IMR-90 (cell line): Measurements from ENCODE around the gene PRSS58. TPM values are rescaled to one million over a fixed set of nuclear protein-coding genes. Genes with fewer than 3 reads are reported as not detected.

Experiments used
- ATAC-seq: fragments of 200-7000 bp; cut with Tn5 transposase; 2 replicates; pipeline ENCODE4 v1.9.1; 2020; ENCODE audit warnings: low read depth, mild to moderate bottlenecking, moderate library complexity
- BruUV-seq: library from RNA; stranded (reverse); fragments of 400-500 nt; replicated peaks from 2 replicates; lab custom pipeline; 2021; lab: Mats Ljungman, UMichigan
- CTCF ChIA-PET: fragments of 300-600 bp; formaldehyde crosslinking; extraction: SDS; loops from one replicate; lab custom pipeline; 2021; ENCODE audit warnings: antibody characterized with exemption; lab: Yijun Ruan, JAX
- POLR2A ChIA-PET: fragments of 300-600 bp; sonication (Branson Sonifier 250); formaldehyde crosslinking; loops from one replicate; lab custom pipeline; 2022; ENCODE audit warnings: antibody characterized with exemption; ENCODE audit not compliant: unreplicated experiment; lab: Charles Lee
- DNase-seq: peaks from one replicate; pipeline ENCODE4 v3.0.0; 2013
- H2AFZ ChIP-seq: replicated peaks from 2 replicates; pipeline ENCODE3; 2013; ENCODE audit warnings: low read length, mild to moderate bottlenecking; ENCODE audit not compliant: poor library complexity
- H2AK5ac ChIP-seq: 2 replicates; pipeline ENCODE4 v1.6.1; 2013; ENCODE audit warnings: low read depth, low read length, inconsistent platforms
- H2AK9ac ChIP-seq: replicated peaks from 2 replicates; pipeline ENCODE3; 2013; ENCODE audit warnings: mild to moderate bottlenecking, low read depth, low read length, moderate library complexity; ENCODE audit not compliant: poor library complexity
- H2BK120ac ChIP-seq: 2 replicates; pipeline ENCODE4 v1.6.1; 2013; ENCODE audit warnings: low read depth, low read length, inconsistent platforms
- H2BK15ac ChIP-seq: 3 replicates; pipeline ENCODE4 v1.6.1; 2013; ENCODE audit warnings: low read depth, low read length, inconsistent platforms
- H2BK20ac ChIP-seq: 2 replicates; pipeline ENCODE4 v1.6.1; 2013; ENCODE audit warnings: low read depth, mild to moderate bottlenecking, inconsistent platforms, low read length, moderate library complexity
- H2BK5ac ChIP-seq: 2 replicates; pipeline ENCODE4 v1.6.1; 2013; ENCODE audit warnings: mild to moderate bottlenecking, low read depth, low read length, inconsistent platforms; ENCODE audit not compliant: poor library complexity, severe bottlenecking
- H3K14ac ChIP-seq: replicated peaks from 2 replicates; pipeline ENCODE4 v1.6.1; 2013; ENCODE audit warnings: low read depth, low read length, inconsistent platforms
- H3K18ac ChIP-seq: 2 replicates; pipeline ENCODE4 v1.6.1; 2013; ENCODE audit warnings: low read depth, low read length, control low read depth
- H3K23ac ChIP-seq: 2 replicates; pipeline ENCODE4 v1.6.1; 2013; ENCODE audit warnings: low read depth, low read length, inconsistent platforms
- H3K27ac ChIP-seq: 2 replicates; pipeline ENCODE4 v1.5.1; 2013; ENCODE audit warnings: mild to moderate bottlenecking, control low read depth, low read length; ENCODE audit not compliant: insufficient read depth
- H3K27me3 ChIP-seq: 2 replicates; pipeline ENCODE4 v1.6.1; 2013; ENCODE audit warnings: low read length; ENCODE audit not compliant: control insufficient read depth, insufficient read depth
- H3K36me3 ChIP-seq: 2 replicates; pipeline ENCODE4 v1.6.1; 2013; ENCODE audit warnings: low read length, mixed read lengths; ENCODE audit not compliant: control insufficient read depth, insufficient read depth
- H3K4ac ChIP-seq: 2 replicates; pipeline ENCODE4 v1.6.1; 2013; ENCODE audit warnings: low read depth, low read length, inconsistent platforms
- H3K4me1 ChIP-seq: 2 replicates; pipeline ENCODE4 v1.6.1; 2013; ENCODE audit warnings: low read length, mixed read lengths; ENCODE audit not compliant: control insufficient read depth, insufficient read depth
- H3K4me2 ChIP-seq: 2 replicates; pipeline ENCODE4 v1.6.1; 2013; ENCODE audit warnings: low read depth, mild to moderate bottlenecking, control low read depth, low read length, moderate library complexity
- H3K4me3 ChIP-seq: 2 replicates; pipeline ENCODE4 v1.5.1; 2013; ENCODE audit warnings: low read depth, mild to moderate bottlenecking, control low read depth, low read length, moderate library complexity; ENCODE audit not compliant: insufficient read depth
- H3K56ac ChIP-seq: 2 replicates; pipeline ENCODE4 v1.6.1; 2013; ENCODE audit warnings: low read length, inconsistent platforms; ENCODE audit not compliant: insufficient read depth; ENCODE audit errors: extremely low read depth
- H3K79me1 ChIP-seq, 2 experiments: 2 replicates each; pipeline ENCODE4 v1.6.1; 2013; ENCODE audit warnings: low read length in 2 of 2, inconsistent platforms in 1 of 2, low read depth in 1 of 2
- H3K9ac ChIP-seq: 2 replicates; pipeline ENCODE4 v1.6.1; 2013; ENCODE audit warnings: low read depth, low read length, control low read depth
- H3K9me1 ChIP-seq: 2 replicates; pipeline ENCODE4 v1.6.1; 2013; ENCODE audit warnings: low read length, inconsistent platforms; ENCODE audit not compliant: insufficient read depth
- H3K9me3 ChIP-seq: 2 replicates; pipeline ENCODE4 v1.6.1; 2013; ENCODE audit warnings: low read length; ENCODE audit not compliant: control insufficient read depth, insufficient read depth
- H4K20me1 ChIP-seq: 2 replicates; pipeline ENCODE4 v1.6.1; 2013; ENCODE audit warnings: low read length, inconsistent platforms; ENCODE audit not compliant: insufficient read depth
- H4K5ac ChIP-seq: 2 replicates; pipeline ENCODE4 v1.6.1; 2013; ENCODE audit warnings: mild to moderate bottlenecking, low read depth, low read length, control low read depth
- H4K8ac ChIP-seq, 2 experiments: 2 replicates each; pipeline ENCODE4 v1.6.1; 2013; ENCODE audit warnings: low read depth in 2 of 2, low read length in 2 of 2, control low read depth in 1 of 2, inconsistent platforms in 1 of 2
- H4K91ac ChIP-seq: 2 replicates; pipeline ENCODE4 v1.6.1; 2013; ENCODE audit warnings: low read depth, low read length, inconsistent platforms; ENCODE audit not compliant: insufficient read depth
- BHLHE40 ChIP-seq: fragments of 150-350 bp; IDR thresholded peaks from 2 replicates; pipeline ENCODE4 v1.6.1; 2016; ENCODE audit warnings: mild to moderate bottlenecking, low read depth, low read length
- CEBPB ChIP-seq: IDR thresholded peaks from 2 replicates; pipeline ENCODE4 v1.6.1; 2012; ENCODE audit warnings: low read depth, low read length, improper control_type of control experiment
- CHD1 ChIP-seq: IDR thresholded peaks from 2 replicates; pipeline ENCODE4 v1.6.1; 2012; ENCODE audit warnings: low read depth, low read length, improper control_type of control experiment
- CTCF ChIP-seq: conservative IDR thresholded peaks from 2 replicates; pipeline ENCODE4 v1.5.1; 2012; ENCODE audit warnings: mild to moderate bottlenecking, low read depth, low read length, improper control_type of control experiment
- ELK1 ChIP-seq: fragments of 150-350 bp; IDR thresholded peaks from 2 replicates; pipeline ENCODE4 v1.6.1; 2016; ENCODE audit warnings: low read depth, mild to moderate bottlenecking, low read length, moderate library complexity, borderline replicate concordance
- FOS ChIP-seq: fragments of 150-350 bp; IDR thresholded peaks from 2 replicates; pipeline ENCODE4 v1.6.1; 2016; ENCODE audit warnings: low read depth, low read length
- MAFK ChIP-seq: IDR thresholded peaks from 2 replicates; pipeline ENCODE4 v1.6.1; 2012; ENCODE audit warnings: low read depth, low read length, improper control_type of control experiment
- MAZ ChIP-seq: IDR thresholded peaks from 2 replicates; pipeline ENCODE4 v1.6.1; 2012; ENCODE audit warnings: low read depth, mild to moderate bottlenecking, low read length, improper control_type of control experiment, moderate library complexity, borderline replicate concordance
- MXI1 ChIP-seq: IDR thresholded peaks from 2 replicates; pipeline ENCODE4 v1.6.1; 2012; ENCODE audit warnings: low read depth, mild to moderate bottlenecking, low read length, moderate library complexity, borderline replicate concordance
- NFE2L2 ChIP-seq: fragments of 150-350 bp; IDR thresholded peaks from 2 replicates; pipeline ENCODE4 v1.6.1; 2016; ENCODE audit warnings: low read depth, mild to moderate bottlenecking, low read length
- RAD21 ChIP-seq: IDR thresholded peaks from 2 replicates; pipeline ENCODE4 v1.6.1; 2012; ENCODE audit warnings: low read length, improper control_type of control experiment
- RCOR1 ChIP-seq: IDR thresholded peaks from 2 replicates; pipeline ENCODE4 v1.6.1; 2012; ENCODE audit warnings: mild to moderate bottlenecking, low read length, improper control_type of control experiment; ENCODE audit not compliant: insufficient replicate concordance
- RFX5 ChIP-seq: IDR thresholded peaks from 2 replicates; pipeline ENCODE4 v1.8.0; 2012; ENCODE audit warnings: low read depth, mild to moderate bottlenecking, low read length, moderate library complexity
- SMC3 ChIP-seq: fragments of 150-350 bp; IDR thresholded peaks from 2 replicates; pipeline ENCODE4 v1.6.1; 2016; ENCODE audit warnings: low read depth, mild to moderate bottlenecking, antibody characterized with exemption, low read length, moderate library complexity
- USF2 ChIP-seq: fragments of 150-350 bp; IDR thresholded peaks from 2 replicates; pipeline ENCODE4 v1.6.1; 2017; ENCODE audit warnings: mild to moderate bottlenecking, antibody characterized with exemption, low read length, low read depth
- WGBS, 2 experiments: methylation state at CpG; one replicate each; pipeline versions ENCODE4 v1.1.5 to v1.1.7; 2013; ENCODE audit warnings: missing lambda C conversion rate in 2 of 2; ENCODE audit not compliant: insufficient read length in 1 of 2; ENCODE audit errors: extremely low coverage in 2 of 2; 5-methylcytosine and 5-hydroxymethylcytosine counted together
- dilution Hi-C: fragments of 300-500 bp; cut with HindIII; formaldehyde crosslinking; loops from one replicate; pipeline ENCODE4 v1.14.3; 2018; ENCODE audit warnings: low sequenced_read_pairs; ENCODE audit not compliant: unreplicated experiment
- in situ Hi-C: fragments of 300-500 bp; cut with MboI; formaldehyde crosslinking; loops from 3 replicates; pipeline ENCODE4 v1.14.3; 2019; ENCODE audit warnings: low sequenced_read_pairs, inconsistent platforms, mixed read lengths
- intact Hi-C: fragments of 100-400 bp; cut with micrococcal nuclease; formaldehyde crosslinking; loops from 2 replicates; pipeline ENCODE4 v1.10.0; 2022
- polyA plus RNA-seq, 3 experiments: library from polyadenylated mRNA; depleted of rRNA; stranded (reverse); fragments of >200 nt; gene quantifications; 2 replicates each; pipeline ENCODE4 v1.2.3, GENCODE V29; 2012; ENCODE audit warnings: low replicate concordance in 1 of 3
- total RNA-seq: library from RNA; depleted of rRNA; stranded (reverse); fragments of >200 nt; gene quantifications from 2 replicates; pipeline ENCODE4 v1.2.3, GENCODE V29; 2012

The PRSS58 gene
- total and polyA plus RNA-seq, 2 of the 4 experiments (the other 2 are of a cell fraction), result not detected

GRCh38 chr7:142299237-142299781, 41.5 kb upstream of the PRSS58 start:
- no peak overlapping the region for H2BK5ac ChIP-seq
- no peaks in the 10 kb centered on the region for H3K79me1 ChIP-seq
- H2BK20ac ChIP-seq, result no peak overlapping the region
- no CpG with 5 or more reads among the region's 10 CpGs for WGBS, 2 experiments
- no peak overlapping the region for H4K8ac ChIP-seq
- H2AK9ac ChIP-seq, result peak overlapping the region; percentile 38
- no peak for DNase-seq
- in situ Hi-C loops (no loop called here), dilution Hi-C loops (no loop called here), intact Hi-C loops (no loop called here)
- BruUV-seq, result no TSS peak
- no peak overlapping the region for H3K27ac ChIP-seq
- no peak overlapping the region for H2AFZ ChIP-seq
- H2BK15ac ChIP-seq, result no peak overlapping the region
- no peak overlapping the region for H3K18ac ChIP-seq
- no peak overlapping the region for H3K4me2 ChIP-seq
- no peak overlapping the region for H3K9ac ChIP-seq
- POLR2A ChIA-PET, result no interaction called here
- H3K9me1 ChIP-seq, result no peaks in the 10 kb centered on the region
- H3K27me3 ChIP-seq, result no peaks in the 10 kb centered on the region
- H3K4ac ChIP-seq, result no peak overlapping the region
- no peak overlapping the region for H3K14ac ChIP-seq
- peaks cover 4% of the 10 kb centered on the region; the same call in 1 of the 2 replicates for H3K9me3 ChIP-seq
- H3K4me3 ChIP-seq, result no peak overlapping the region
- H3K4me1 ChIP-seq, result no peaks in the 10 kb centered on the region
- no peak overlapping the region for H4K5ac ChIP-seq
- H2AK5ac ChIP-seq, result no peak overlapping the region
- ATAC-seq, result no peak
- H4K20me1 ChIP-seq, result no peaks in the 10 kb centered on the region
- H4K91ac ChIP-seq, result no peak overlapping the region
- H3K36me3 ChIP-seq, result no peaks in the 10 kb centered on the region
- CTCF ChIA-PET, result interaction anchor here (0.6 kb wide), 1 partner anchor 333 kb away, joined by 3 read pairs; no protein-coding TSS in a partner anchor
- no peak for TF ChIP-seq MAFK
- no peak for TF ChIP-seq MXI1
- TF ChIP-seq RCOR1, result no peak
- TF ChIP-seq RFX5, result no peak
- no peak for TF ChIP-seq NFE2L2
- no peak for TF ChIP-seq SMC3
- no peak for TF ChIP-seq CTCF
- TF ChIP-seq CHD1, result no peak
- no peak for TF ChIP-seq CEBPB
- TF ChIP-seq USF2, result no peak
- no peak for TF ChIP-seq FOS
- TF ChIP-seq ELK1, result no peak
- no peak for TF ChIP-seq MAZ
- TF ChIP-seq RAD21, result no peak
- TF ChIP-seq BHLHE40, result no peak
- no peak overlapping the region for H3K56ac ChIP-seq
- H2BK120ac ChIP-seq, result no peak overlapping the region
- no peak overlapping the region for H3K23ac ChIP-seq
